Caco-2 (cell line): ENCODE results near the gene MRPS6. TPM values are rescaled to one million over a fixed set of nuclear protein-coding genes. Genes with fewer than 3 reads are reported as not detected.

ENCODE experiments used
- BruUV-seq: library from RNA; stranded (reverse); fragments of 400-500 nt; replicated peaks from 2 replicates; lab custom pipeline; 2021; lab: Mats Ljungman, UMichigan
- CTCF ChIA-PET: fragments of 300-600 bp; sonication (Branson Sonifier 250); formaldehyde crosslinking; loops from one replicate; lab custom pipeline; 2022; ENCODE audit warnings: antibody characterized with exemption; lab: Charles Lee
- POLR2A ChIA-PET: fragments of 300-600 bp; sonication (Branson Sonifier 250); formaldehyde crosslinking; loops from one replicate; lab custom pipeline; 2022; ENCODE audit warnings: antibody characterized with exemption; lab: Charles Lee
- DNase-seq, 2 experiments: peaks; one replicate each; pipeline versions ENCODE4 v3.0.0 to v3.0.0-alpha.2; 2020 to 2022
- H3K27me3 ChIP-seq: replicated peaks from 2 replicates; pipeline ENCODE4 v1.6.0; 2011; ENCODE audit warnings: low read length; ENCODE audit not compliant: control insufficient read depth, insufficient read depth
- H3K36me3 ChIP-seq: 2 replicates; pipeline ENCODE4 v1.5.1; 2011; ENCODE audit warnings: low read length; ENCODE audit not compliant: control insufficient read depth, insufficient read depth
- H3K4me1 ChIP-seq: fragments of 250-450 bp; sonication (Bioruptor Pico); 2 replicates; pipeline ENCODE4 v1.5.1; 2020; ENCODE audit warnings: mild to moderate bottlenecking
- H3K4me3 ChIP-seq: 2 replicates; pipeline ENCODE4 v1.5.1; 2011; ENCODE audit warnings: low read depth, mild to moderate bottlenecking, control low read depth, low read length
- H3K9me3 ChIP-seq: fragments of 250-450 bp; sonication (Bioruptor Pico); 2 replicates; pipeline ENCODE4 v1.5.1; 2020; ENCODE audit warnings: mild to moderate bottlenecking, moderate library complexity
- H3K27ac Mint-ChIP-seq: one replicate; pipeline ENCODE4 v1.8.0; 2022; ENCODE audit warnings: mixed read lengths; ENCODE audit not compliant: unreplicated experiment
- H3K27me3 Mint-ChIP-seq: one replicate; pipeline ENCODE4 v1.8.0; 2022; ENCODE audit warnings: mixed read lengths; ENCODE audit not compliant: insufficient read depth, unreplicated experiment
- H3K36me3 Mint-ChIP-seq: one replicate; pipeline ENCODE4 v1.8.0; 2022; ENCODE audit warnings: mild to moderate bottlenecking, mixed read lengths; ENCODE audit not compliant: insufficient read depth, unreplicated experiment
- H3K4me1 Mint-ChIP-seq: one replicate; pipeline ENCODE4 v1.8.0; 2022; ENCODE audit warnings: low read depth, mixed read lengths; ENCODE audit not compliant: unreplicated experiment
- H3K4me3 Mint-ChIP-seq: one replicate; pipeline ENCODE4 v1.8.0; 2022; ENCODE audit warnings: mild to moderate bottlenecking, moderate library complexity, mixed read lengths; ENCODE audit not compliant: unreplicated experiment
- H3K9me3 Mint-ChIP-seq: one replicate; pipeline ENCODE4 v1.8.0; 2022; ENCODE audit warnings: mixed read lengths; ENCODE audit not compliant: unreplicated experiment
- intact Hi-C: fragments of 100-400 bp; cut with micrococcal nuclease; formaldehyde crosslinking; loops from one replicate; pipeline ENCODE4 v1.10.0; 2022; ENCODE audit not compliant: unreplicated experiment
- total RNA-seq: library from RNA; stranded (reverse); gene quantifications from 2 replicates; pipeline ENCODE4 v1.2.3, GENCODE V29; 2022
- TF ChIP-seq, protein P1 (sequence below), 2 experiments: fragments of 200-600 bp in 1 of 2; IDR thresholded peaks; 1 replicate in 1 of 2; 2 replicates in 1 of 2; pipeline versions ENCODE4 v1.5.1 to v1.8.0; 2011 to 2022; ENCODE audit warnings: antibody characterized with exemption in 1 of 2, control low read depth in 1 of 2, inconsistent platforms in 1 of 2, low read depth in 1 of 2, low read length in 1 of 2, mild to moderate bottlenecking in 1 of 2, moderate library complexity in 1 of 2; ENCODE audit not compliant: insufficient read depth in 1 of 2, severe bottlenecking in 1 of 2, unreplicated experiment in 1 of 2

MRPS6 gene
- total RNA-seq, 1 experiment from 2014 or later, result 104 TPM

DNA sequence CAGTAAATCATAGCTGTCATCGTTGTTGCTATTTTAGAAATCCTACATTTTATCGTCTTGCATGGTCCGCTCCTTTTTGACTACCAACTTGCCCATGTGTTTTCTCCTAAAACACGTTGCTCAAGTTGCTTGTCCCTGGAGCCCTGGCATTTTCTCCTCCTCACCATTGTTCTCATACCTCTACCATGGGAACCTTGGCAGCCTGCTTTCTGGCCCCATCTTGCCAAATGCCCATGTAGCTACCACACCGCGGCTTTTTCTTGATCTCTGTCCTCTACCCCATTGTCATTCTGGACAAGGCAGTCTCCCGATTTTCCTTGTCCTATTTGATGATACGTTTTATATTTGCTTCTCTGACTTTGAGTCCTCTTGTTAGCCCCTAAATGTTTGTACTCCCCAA, 50.2 kb downstream of the MRPS6 start:
- H3K27ac Mint-ChIP-seq, result no peak overlapping the region
- Histone ChIP-seq H3K4me3 (no peak overlapping the region), H3K4me1 (no peaks in the 10 kb centered on the region), H3K36me3 (no peaks in the 10 kb centered on the region; the same call in 1 of the 2 replicates), H3K27me3 (no peaks in the 10 kb centered on the region), H3K9me3 (no peaks in the 10 kb centered on the region)
- ChIA-PET CTCF (no interaction called here), POLR2A (no interaction called here)
- TF ChIP-seq, protein P1, sequence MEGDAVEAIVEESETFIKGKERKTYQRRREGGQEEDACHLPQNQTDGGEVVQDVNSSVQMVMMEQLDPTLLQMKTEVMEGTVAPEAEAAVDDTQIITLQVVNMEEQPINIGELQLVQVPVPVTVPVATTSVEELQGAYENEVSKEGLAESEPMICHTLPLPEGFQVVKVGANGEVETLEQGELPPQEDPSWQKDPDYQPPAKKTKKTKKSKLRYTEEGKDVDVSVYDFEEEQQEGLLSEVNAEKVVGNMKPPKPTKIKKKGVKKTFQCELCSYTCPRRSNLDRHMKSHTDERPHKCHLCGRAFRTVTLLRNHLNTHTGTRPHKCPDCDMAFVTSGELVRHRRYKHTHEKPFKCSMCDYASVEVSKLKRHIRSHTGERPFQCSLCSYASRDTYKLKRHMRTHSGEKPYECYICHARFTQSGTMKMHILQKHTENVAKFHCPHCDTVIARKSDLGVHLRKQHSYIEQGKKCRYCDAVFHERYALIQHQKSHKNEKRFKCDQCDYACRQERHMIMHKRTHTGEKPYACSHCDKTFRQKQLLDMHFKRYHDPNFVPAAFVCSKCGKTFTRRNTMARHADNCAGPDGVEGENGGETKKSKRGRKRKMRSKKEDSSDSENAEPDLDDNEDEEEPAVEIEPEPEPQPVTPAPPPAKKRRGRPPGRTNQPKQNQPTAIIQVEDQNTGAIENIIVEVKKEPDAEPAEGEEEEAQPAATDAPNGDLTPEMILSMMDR (IDR thresholded peaks at IDR 0.05; ENCODE audit: insufficient read depth in 1 of 2, low read depth in 1 of 2, low read length in 1 of 2, severe bottlenecking in 1 of 2, unreplicated experiment in 1 of 2), result no peak
- peaks cover 7% of the 10 kb centered on the region for H3K4me1 Mint-ChIP-seq
- BruUV-seq, result no TSS peak
- H3K27me3 Mint-ChIP-seq, result no peaks in the 10 kb centered on the region
- no peak overlapping the region for H3K4me3 Mint-ChIP-seq
- intact Hi-C loops, result no loop called here
- no peak for DNase-seq
- H3K9me3 Mint-ChIP-seq, result peaks cover 6% of the 10 kb centered on the region
- H3K36me3 Mint-ChIP-seq, result peaks cover 46% of the 10 kb centered on the region

DNA sequence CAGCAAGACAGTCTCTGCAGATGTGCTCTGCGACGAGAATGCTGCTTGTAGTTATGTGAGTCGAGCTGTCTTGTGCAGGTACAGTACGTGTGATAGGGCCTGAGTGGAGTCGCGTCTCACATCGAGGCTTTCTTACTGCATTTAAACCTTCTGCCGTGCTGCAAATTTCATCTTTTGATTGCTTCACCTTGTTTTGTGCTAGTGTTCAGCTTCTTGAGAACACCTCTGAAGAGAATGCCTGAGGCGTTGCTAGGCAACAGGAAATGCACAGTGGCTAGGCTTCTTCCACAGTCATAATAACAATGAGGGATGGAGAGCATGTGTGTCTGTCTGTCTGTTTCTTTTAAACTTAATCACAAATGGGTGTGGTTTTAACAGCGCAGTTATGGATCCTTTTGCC, 52.9 kb downstream of the MRPS6 start:
- H3K27ac Mint-ChIP-seq, result no peak overlapping the region
- peaks cover 16% of the 10 kb centered on the region for H3K4me1 Mint-ChIP-seq
- no peaks in the 10 kb centered on the region for H3K27me3 Mint-ChIP-seq
- H3K4me1 ChIP-seq, result 0 out of 2 replicates have a peak, but pooled peaks cover 5% of the 10 kb centered on the region
- intact Hi-C loops, result no loop called here
- H3K4me3 Mint-ChIP-seq, result no peak overlapping the region
- H3K9me3 ChIP-seq, result no peaks in the 10 kb centered on the region
- peaks cover 6% of the 10 kb centered on the region for H3K9me3 Mint-ChIP-seq
- H3K36me3 ChIP-seq, result no peaks in the 10 kb centered on the region; the same call in none of the 2 replicates
- TF ChIP-seq, protein P1 (IDR thresholded peaks at IDR 0.05; ENCODE audit: insufficient read depth in 1 of 2, low read depth in 1 of 2, low read length in 1 of 2, severe bottlenecking in 1 of 2, unreplicated experiment in 1 of 2), result no peak
- no TSS peak for BruUV-seq
- no peak overlapping the region for H3K4me3 ChIP-seq
- no peak for DNase-seq
- H3K27me3 ChIP-seq, result no peaks in the 10 kb centered on the region
- H3K36me3 Mint-ChIP-seq, result peaks cover 64% of the 10 kb centered on the region
- ChIA-PET POLR2A (no interaction called here), CTCF (no interaction called here)

- H3K27me3 Mint-ChIP-seq, result no peaks in the 10 kb centered on the region
Observed at GRCh38 chr21:34126691-34127090, 53.3 kb downstream of the MRPS6 start.

More at GRCh38 chr21:34126691-34127090, 53.3 kb downstream of the MRPS6 start:
- no peaks in the 10 kb centered on the region for H3K9me3 ChIP-seq
- H3K4me3 ChIP-seq, result no peak overlapping the region
- H3K4me1 ChIP-seq, result 0 out of 2 replicates have a peak, but pooled peaks cover 5% of the 10 kb centered on the region
- BruUV-seq, result no TSS peak
- Mint-ChIP-seq H3K9me3 (peaks cover 6% of the 10 kb centered on the region), H3K4me3 (no peak overlapping the region), H3K27ac (no peak overlapping the region), H3K4me1 (peaks cover 16% of the 10 kb centered on the region), H3K36me3 (peaks cover 66% of the 10 kb centered on the region)
- no peaks in the 10 kb centered on the region for H3K27me3 ChIP-seq
- POLR2A ChIA-PET, result no interaction called here
- intact Hi-C loops, result no loop called here
- DNase-seq, result no peak
- CTCF ChIA-PET, result no interaction called here
- TF ChIP-seq, protein P1 (IDR thresholded peaks at IDR 0.05; ENCODE audit: insufficient read depth in 1 of 2, low read depth in 1 of 2, low read length in 1 of 2, severe bottlenecking in 1 of 2, unreplicated experiment in 1 of 2), result no peak
- no peaks in the 10 kb centered on the region; the same call in none of the 2 replicates for H3K36me3 ChIP-seq
